HCT116 (cell line): ENCODE measurements around the gene SSRP1. TPM values are rescaled to one million over a fixed set of nuclear protein-coding genes. Genes with fewer than 3 reads are reported as not detected.

Experiments used
- ATAC-seq: fragments of 200-7000 bp; cut with Tn5 transposase; 2 replicates; pipeline ENCODE4 v1.9.1; 2020; ENCODE audit warnings: mild to moderate bottlenecking, moderate library complexity
- BruUV-seq: library from RNA; stranded (reverse); fragments of 400-500 nt; replicated peaks from 2 replicates; lab custom pipeline; 2021; lab: Mats Ljungman, UMichigan
- CTCF ChIA-PET: fragments of 300-600 bp; sonication (Branson Sonifier 250); formaldehyde crosslinking; loops from one replicate; lab custom pipeline; 2021; ENCODE audit warnings: antibody characterized with exemption; lab: Charles Lee
- POLR2A ChIA-PET: fragments of 300-600, 350-600 bp; sonication (Branson Sonifier 250); formaldehyde crosslinking; loops from one replicate; lab custom pipeline; 2021; ENCODE audit warnings: antibody characterized with exemption; lab: Charles Lee
- RAD21 ChIA-PET, 2 experiments: fragments of 300-600 bp; sonication (Branson Sonifier 250); formaldehyde crosslinking; loops; one replicate each; lab custom pipeline; 2023; ENCODE audit warnings: low total read pairs in 2 of 2; ENCODE audit not compliant: uncharacterized antibody in 2 of 2, unreplicated experiment in 2 of 2, low non-redundant PET in 1 of 2; lab: Charles Lee
- DNase-seq: peaks from one replicate; pipeline ENCODE4 v3.0.0-alpha.2; 2010; ENCODE audit warnings: low read depth, low spot score
- H2AFZ ChIP-seq: fragments of 200-600 bp; shearing (Covaris generic), sonication (generic); 2 replicates; pipeline ENCODE4 v1.6.1; 2017; ENCODE audit warnings: low read depth, mixed run types, mixed read lengths, antibody characterized with exemption, low read length; ENCODE audit not compliant: poor library complexity, severe bottlenecking
- H3K27ac ChIP-seq: 2 replicates; pipeline ENCODE4 v1.5.1; 2012; ENCODE audit warnings: low read depth, low read length
- H3K27me3 ChIP-seq: fragments of 200-600 bp; sonication (generic); 2 replicates; pipeline ENCODE4 v1.6.1; 2016; ENCODE audit warnings: mixed run types, low read length, mixed read lengths; ENCODE audit not compliant: insufficient read depth
- H3K36me3 ChIP-seq, 2 experiments: fragments of 200-500 bp in 1 of 2; fragments of 200-600 bp in 1 of 2; sonication (Bioruptor generic) in 1 of 2; sonication (generic) in 1 of 2; 2 replicates each; pipeline versions ENCODE4 v1.5.1 to v1.6.1; 2014 to 2016; ENCODE audit warnings: low read length in 2 of 2, inconsistent platforms in 1 of 2, mixed read lengths in 1 of 2, mixed run types in 1 of 2; ENCODE audit not compliant: insufficient read depth in 2 of 2, control insufficient read depth in 1 of 2
- H3K4me1 ChIP-seq, 2 experiments: fragments of 200-600 bp in 1 of 2; sonication (generic) in 1 of 2; 2 replicates each; pipeline versions ENCODE4 v1.5.1 to v1.6.1; 2012 to 2017; ENCODE audit warnings: low read length in 2 of 2, inconsistent platforms in 1 of 2, mild to moderate bottlenecking in 1 of 2, mixed read lengths in 1 of 2, mixed run types in 1 of 2, moderate library complexity in 1 of 2; ENCODE audit not compliant: insufficient read depth in 2 of 2, control insufficient read depth in 1 of 2
- H3K4me2 ChIP-seq: fragments of 200-600 bp; sonication (generic); 2 replicates; pipeline ENCODE4 v1.6.1; 2017; ENCODE audit warnings: mixed run types, low read length, mixed read lengths
- H3K4me3 ChIP-seq, 2 experiments: fragments of 200-600 bp in 1 of 2; sonication (generic) in 1 of 2; replicated peaks in 1 of 2; 2 replicates each; pipeline ENCODE4 v1.5.1; 2011 to 2016; ENCODE audit warnings: low read length in 2 of 2, control low read depth in 1 of 2, low read depth in 1 of 2, mild to moderate bottlenecking in 1 of 2, mixed read lengths in 1 of 2, mixed run types in 1 of 2
- H3K79me2 ChIP-seq: fragments of 200-600 bp; sonication (generic); 2 replicates; pipeline ENCODE4 v1.6.1; 2017; ENCODE audit warnings: mild to moderate bottlenecking, mixed run types, low read length, moderate library complexity, mixed read lengths; ENCODE audit not compliant: insufficient read depth
- H3K9ac ChIP-seq: fragments of 200-600 bp; sonication (generic); 2 replicates; pipeline ENCODE4 v1.6.1; 2016; ENCODE audit warnings: low read length, mixed read lengths
- H3K9me2 ChIP-seq: fragments of 200-600 bp; sonication (generic), shearing (Covaris generic); 2 replicates; pipeline ENCODE4 v1.6.1; 2017; ENCODE audit warnings: mixed run types, mild to moderate bottlenecking, moderate library complexity; ENCODE audit not compliant: insufficient read depth
- H3K9me3 ChIP-seq, 2 experiments: fragments of 200-500 bp in 1 of 2; fragments of 200-600 bp in 1 of 2; sonication (Bioruptor generic) in 1 of 2; sonication (generic) in 1 of 2; 2 replicates each; pipeline ENCODE4 v1.6.1; 2014 to 2017; ENCODE audit warnings: low read length in 2 of 2, mixed read lengths in 2 of 2, inconsistent platforms in 1 of 2, low read depth in 1 of 2, mild to moderate bottlenecking in 1 of 2, mixed run types in 1 of 2, moderate library complexity in 1 of 2; ENCODE audit not compliant: control insufficient read depth in 1 of 2, insufficient read depth in 1 of 2
- H4K20me1 ChIP-seq: fragments of 200-600 bp; sonication (generic), shearing (Covaris generic); 2 replicates; pipeline ENCODE4 v1.6.1; 2017; ENCODE audit warnings: mixed run types, mild to moderate bottlenecking, moderate library complexity; ENCODE audit not compliant: insufficient read depth
- EZH2phosphoT487 ChIP-seq: fragments of 200-600 bp; IDR thresholded peaks from 2 replicates; pipeline ENCODE4 v1.6.1; 2018; ENCODE audit warnings: antibody characterized with exemption, borderline replicate concordance
- JUND ChIP-seq: IDR thresholded peaks from 2 replicates; pipeline ENCODE4 v1.6.1; 2012
- MAX ChIP-seq: IDR thresholded peaks from 2 replicates; pipeline ENCODE4 v1.6.1; 2012
- POLR2A ChIP-seq: IDR thresholded peaks from 2 replicates; pipeline ENCODE4 v1.7.0; 2011; ENCODE audit warnings: borderline replicate concordance; ENCODE audit not compliant: insufficient read depth, insufficient read length; ENCODE audit errors: extremely low read depth
- POLR2AphosphoS5 ChIP-seq: IDR thresholded peaks from 2 replicates; pipeline ENCODE4 v1.6.1; 2011; ENCODE audit warnings: mild to moderate bottlenecking, low read depth, low read length, moderate library complexity
- RAD21 ChIP-seq: IDR thresholded peaks from 2 replicates; pipeline ENCODE4 v1.6.1; 2012; ENCODE audit warnings: low read depth, mild to moderate bottlenecking
- SIN3A ChIP-seq: IDR thresholded peaks from 2 replicates; pipeline ENCODE4 v1.6.1; 2012; ENCODE audit warnings: low read depth
- SP1 ChIP-seq: IDR thresholded peaks from 2 replicates; pipeline ENCODE4 v1.6.1; 2012; ENCODE audit warnings: low read depth
- SRF ChIP-seq: IDR thresholded peaks from 2 replicates; pipeline ENCODE4 v1.6.1; 2012; ENCODE audit warnings: low read depth
- TCF7L2 ChIP-seq: IDR thresholded peaks from 2 replicates; pipeline ENCODE4 v1.7.0; 2011; ENCODE audit warnings: borderline replicate concordance, inconsistent platforms; ENCODE audit not compliant: insufficient read depth, insufficient read length; ENCODE audit errors: extremely low read depth
- YY1 ChIP-seq: IDR thresholded peaks from 2 replicates; pipeline ENCODE4 v1.6.1; 2011; ENCODE audit warnings: low read length, low read depth, moderate library complexity, mild to moderate bottlenecking; ENCODE audit not compliant: insufficient replicate concordance; ENCODE audit errors: extremely low read depth
- ZNF274 ChIP-seq: fragments of 200-500 bp; sonication (Bioruptor generic); IDR thresholded peaks from 2 replicates; pipeline ENCODE4 v1.6.1; 2014; ENCODE audit warnings: mild to moderate bottlenecking, low read depth, low read length, inconsistent platforms
- intact Hi-C: fragments of 100-400 bp; cut with micrococcal nuclease; formaldehyde crosslinking; loops from 2 replicates; pipeline ENCODE4 v1.10.0; 2022
- total RNA-seq: library from RNA; stranded (reverse); gene quantifications from one replicate; pipeline ENCODE4 v1.2.1, GENCODE V29; 2021; ENCODE audit not compliant: unreplicated experiment
- TF ChIP-seq, protein P1 (sequence below): IDR thresholded peaks from 2 replicates; pipeline ENCODE4 v1.6.1; 2012; ENCODE audit warnings: low read depth
- TF ChIP-seq, protein P2 (sequence below), 3 experiments: fragments of 200-600 bp in 1 of 3; sonication (generic) in 1 of 3; IDR thresholded peaks in 2 of 3; conservative IDR thresholded peaks in 1 of 3; 2 replicates each; pipeline ENCODE4 v1.5.1; 2012 to 2017; ENCODE audit warnings: low read depth in 2 of 3, low read length in 2 of 3, antibody characterized with exemption in 1 of 3, borderline replicate concordance in 1 of 3, control low read depth in 1 of 3, mild to moderate bottlenecking in 1 of 3, mixed read lengths in 1 of 3, mixed run types in 1 of 3, moderate library complexity in 1 of 3; ENCODE audit not compliant: insufficient read depth in 1 of 3
- TF ChIP-seq, protein P3 (sequence below): IDR thresholded peaks from 2 replicates; pipeline ENCODE4 v1.6.1; 2011; ENCODE audit warnings: mild to moderate bottlenecking, low read length, moderate library complexity; ENCODE audit not compliant: insufficient replicate concordance; ENCODE audit errors: extremely low read depth

SSRP1 gene
- total RNA-seq, 1 experiment from 2014 or later: 260 TPM

- TF ChIP-seq POLR2AphosphoS5 (no peak), SIN3A (no peak), JUND (no peak), POLR2A (no peak), EZH2phosphoT487 (no peak), SP1 (no peak), MAX (no peak), RAD21 (no peak), YY1 (no peak), SRF (no peak), TCF7L2 (no peak), ZNF274 (no peak)
- TF ChIP-seq, protein P1, sequence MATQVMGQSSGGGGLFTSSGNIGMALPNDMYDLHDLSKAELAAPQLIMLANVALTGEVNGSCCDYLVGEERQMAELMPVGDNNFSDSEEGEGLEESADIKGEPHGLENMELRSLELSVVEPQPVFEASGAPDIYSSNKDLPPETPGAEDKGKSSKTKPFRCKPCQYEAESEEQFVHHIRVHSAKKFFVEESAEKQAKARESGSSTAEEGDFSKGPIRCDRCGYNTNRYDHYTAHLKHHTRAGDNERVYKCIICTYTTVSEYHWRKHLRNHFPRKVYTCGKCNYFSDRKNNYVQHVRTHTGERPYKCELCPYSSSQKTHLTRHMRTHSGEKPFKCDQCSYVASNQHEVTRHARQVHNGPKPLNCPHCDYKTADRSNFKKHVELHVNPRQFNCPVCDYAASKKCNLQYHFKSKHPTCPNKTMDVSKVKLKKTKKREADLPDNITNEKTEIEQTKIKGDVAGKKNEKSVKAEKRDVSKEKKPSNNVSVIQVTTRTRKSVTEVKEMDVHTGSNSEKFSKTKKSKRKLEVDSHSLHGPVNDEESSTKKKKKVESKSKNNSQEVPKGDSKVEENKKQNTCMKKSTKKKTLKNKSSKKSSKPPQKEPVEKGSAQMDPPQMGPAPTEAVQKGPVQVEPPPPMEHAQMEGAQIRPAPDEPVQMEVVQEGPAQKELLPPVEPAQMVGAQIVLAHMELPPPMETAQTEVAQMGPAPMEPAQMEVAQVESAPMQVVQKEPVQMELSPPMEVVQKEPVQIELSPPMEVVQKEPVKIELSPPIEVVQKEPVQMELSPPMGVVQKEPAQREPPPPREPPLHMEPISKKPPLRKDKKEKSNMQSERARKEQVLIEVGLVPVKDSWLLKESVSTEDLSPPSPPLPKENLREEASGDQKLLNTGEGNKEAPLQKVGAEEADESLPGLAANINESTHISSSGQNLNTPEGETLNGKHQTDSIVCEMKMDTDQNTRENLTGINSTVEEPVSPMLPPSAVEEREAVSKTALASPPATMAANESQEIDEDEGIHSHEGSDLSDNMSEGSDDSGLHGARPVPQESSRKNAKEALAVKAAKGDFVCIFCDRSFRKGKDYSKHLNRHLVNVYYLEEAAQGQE: no peak
- TF ChIP-seq, protein P2, sequence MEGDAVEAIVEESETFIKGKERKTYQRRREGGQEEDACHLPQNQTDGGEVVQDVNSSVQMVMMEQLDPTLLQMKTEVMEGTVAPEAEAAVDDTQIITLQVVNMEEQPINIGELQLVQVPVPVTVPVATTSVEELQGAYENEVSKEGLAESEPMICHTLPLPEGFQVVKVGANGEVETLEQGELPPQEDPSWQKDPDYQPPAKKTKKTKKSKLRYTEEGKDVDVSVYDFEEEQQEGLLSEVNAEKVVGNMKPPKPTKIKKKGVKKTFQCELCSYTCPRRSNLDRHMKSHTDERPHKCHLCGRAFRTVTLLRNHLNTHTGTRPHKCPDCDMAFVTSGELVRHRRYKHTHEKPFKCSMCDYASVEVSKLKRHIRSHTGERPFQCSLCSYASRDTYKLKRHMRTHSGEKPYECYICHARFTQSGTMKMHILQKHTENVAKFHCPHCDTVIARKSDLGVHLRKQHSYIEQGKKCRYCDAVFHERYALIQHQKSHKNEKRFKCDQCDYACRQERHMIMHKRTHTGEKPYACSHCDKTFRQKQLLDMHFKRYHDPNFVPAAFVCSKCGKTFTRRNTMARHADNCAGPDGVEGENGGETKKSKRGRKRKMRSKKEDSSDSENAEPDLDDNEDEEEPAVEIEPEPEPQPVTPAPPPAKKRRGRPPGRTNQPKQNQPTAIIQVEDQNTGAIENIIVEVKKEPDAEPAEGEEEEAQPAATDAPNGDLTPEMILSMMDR (IDR thresholded peaks at IDR 0.05 in 2 of 3, conservative IDR thresholded peaks at IDR 0.05 in 1 of 3; ENCODE audit: borderline replicate concordance in 1 of 3, insufficient read depth in 1 of 3, low read depth in 2 of 3, low read length in 2 of 3): no peak
- TF ChIP-seq, protein P3, sequence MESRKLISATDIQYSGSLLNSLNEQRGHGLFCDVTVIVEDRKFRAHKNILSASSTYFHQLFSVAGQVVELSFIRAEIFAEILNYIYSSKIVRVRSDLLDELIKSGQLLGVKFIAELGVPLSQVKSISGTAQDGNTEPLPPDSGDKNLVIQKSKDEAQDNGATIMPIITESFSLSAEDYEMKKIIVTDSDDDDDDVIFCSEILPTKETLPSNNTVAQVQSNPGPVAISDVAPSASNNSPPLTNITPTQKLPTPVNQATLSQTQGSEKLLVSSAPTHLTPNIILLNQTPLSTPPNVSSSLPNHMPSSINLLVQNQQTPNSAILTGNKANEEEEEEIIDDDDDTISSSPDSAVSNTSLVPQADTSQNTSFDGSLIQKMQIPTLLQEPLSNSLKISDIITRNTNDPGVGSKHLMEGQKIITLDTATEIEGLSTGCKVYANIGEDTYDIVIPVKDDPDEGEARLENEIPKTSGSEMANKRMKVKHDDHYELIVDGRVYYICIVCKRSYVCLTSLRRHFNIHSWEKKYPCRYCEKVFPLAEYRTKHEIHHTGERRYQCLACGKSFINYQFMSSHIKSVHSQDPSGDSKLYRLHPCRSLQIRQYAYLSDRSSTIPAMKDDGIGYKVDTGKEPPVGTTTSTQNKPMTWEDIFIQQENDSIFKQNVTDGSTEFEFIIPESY: no peak
- Histone ChIP-seq H3K9me2 (no peaks in the 10 kb centered on the region), H3K9ac (no peak overlapping the region), H2AFZ (no peak overlapping the region), H3K36me3 (no peaks in the 10 kb centered on the region), H3K4me2 (no peak overlapping the region), H3K9me3 (no peaks in the 10 kb centered on the region), H3K27ac (no peak overlapping the region), H3K27me3 (0 out of 2 replicates have a peak, but pooled peaks cover 5% of the 10 kb centered on the region), H3K4me3 (no peak overlapping the region), H3K4me1 (no peaks in the 10 kb centered on the region), H4K20me1 (no peaks in the 10 kb centered on the region), H3K79me2 (no peaks in the 10 kb centered on the region)
- DNase-seq (no peak), ATAC-seq (no peak)
- POLR2A ChIA-PET: no interaction called here
- intact Hi-C loops: no loop called here
- no TSS peak for BruUV-seq
- CTCF ChIA-PET: interaction anchor here (1.2 to 1.6 kb wide), 2 partner anchors 13 to 18 kb away, joined by 3 read pairs; no protein-coding TSS in a partner anchor
- RAD21 ChIA-PET: no interaction called here
Measured at GRCh38 chr11:57363131-57364080, 27.7 kb upstream of the SSRP1 start.
